Endothelial cell of umbilical vein (primary cell): ENCODE results near the gene CRIM1.

Experiments
- CTCF ChIP-seq, 2 donors: IDR thresholded peaks; 1 replicate in 1 of 2; 2 replicates in 1 of 2; pipeline ENCODE4 v1.5.1; 2011; ENCODE audit warnings: low read length in 2 of 2, mild to moderate bottlenecking in 2 of 2, moderate library complexity in 2 of 2, control low read depth in 1 of 2, inconsistent platforms in 1 of 2, low read depth in 1 of 2; ENCODE audit not compliant: insufficient read depth in 1 of 2; ENCODE audit errors: extremely low read depth in 1 of 2
- EZH2 ChIP-seq: IDR thresholded peaks from 2 replicates; pipeline ENCODE4 v1.6.1; 2012; ENCODE audit warnings: borderline replicate concordance, low read depth, mild to moderate bottlenecking, moderate library complexity, low read length, inconsistent platforms; ENCODE audit not compliant: severe bottlenecking
- POLR2A ChIP-seq: IDR thresholded peaks from 2 replicates; pipeline ENCODE4 v1.6.1; 2012; ENCODE audit warnings: low read depth, mild to moderate bottlenecking, control low read depth, low read length

DNA sequence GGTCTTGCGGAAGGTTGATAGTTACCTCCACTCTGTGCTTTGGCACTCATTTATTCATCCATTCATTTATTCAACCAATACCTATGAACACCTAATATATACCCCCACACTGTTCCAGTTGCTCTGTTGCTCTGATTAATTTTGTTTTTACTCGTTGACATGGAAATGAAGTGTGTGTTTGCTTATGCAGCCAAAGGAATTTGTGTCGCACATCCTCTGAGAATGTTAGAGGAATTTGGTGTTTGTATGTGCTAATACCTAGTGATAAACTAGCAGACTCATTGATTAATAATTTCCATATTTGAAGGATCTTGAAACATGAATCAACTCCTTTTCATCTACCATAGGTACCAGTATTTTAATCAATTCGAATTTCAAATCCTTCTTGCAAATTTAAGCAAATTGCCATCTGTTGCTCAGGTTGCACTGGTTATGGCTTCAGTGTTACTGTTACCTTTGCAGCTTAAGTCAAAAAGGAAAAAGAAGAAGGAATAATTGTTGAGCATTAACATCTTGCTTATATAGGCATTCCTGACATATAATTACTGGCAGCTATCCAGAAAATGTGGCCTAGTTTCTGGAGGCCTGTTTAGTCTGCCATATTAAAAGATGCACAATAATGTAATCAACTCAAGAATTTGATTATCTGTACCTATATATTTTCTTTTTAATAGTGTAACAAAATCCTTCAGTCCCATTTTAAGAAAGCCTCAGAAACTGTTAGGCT lies 25.7 kb upstream of the CRIM1 start:
- no peak for TF ChIP-seq CTCF (IDR thresholded peaks at IDR 0.05; ENCODE audit: extremely low read depth in 1 of 2, insufficient read depth in 1 of 2, low read depth in 1 of 2, low read length in 2 of 2)
- TF ChIP-seq EZH2: no peak
- no peak for TF ChIP-seq POLR2A
